Mammary epithelial cell (primary cell): ENCODE data around the gene TNRC6C.

Experiments used
- EZH2 ChIP-seq: IDR thresholded peaks from 2 replicates; pipeline ENCODE4 v1.6.1; 2012; ENCODE audit warnings: low read length, inconsistent platforms, borderline replicate concordance
- TF ChIP-seq, protein P1 (sequence below), 2 donors: IDR thresholded peaks in 1 of 2; conservative IDR thresholded peaks in 1 of 2; 2 replicates each; pipeline ENCODE4 v1.5.1; 2011 to 2012; ENCODE audit warnings: inconsistent platforms in 2 of 2, low read length in 2 of 2, mild to moderate bottlenecking in 2 of 2, control low read depth in 1 of 2, low read depth in 1 of 2; ENCODE audit not compliant: insufficient read depth in 1 of 2; ENCODE audit errors: extremely low read depth in 1 of 2

DNA sequence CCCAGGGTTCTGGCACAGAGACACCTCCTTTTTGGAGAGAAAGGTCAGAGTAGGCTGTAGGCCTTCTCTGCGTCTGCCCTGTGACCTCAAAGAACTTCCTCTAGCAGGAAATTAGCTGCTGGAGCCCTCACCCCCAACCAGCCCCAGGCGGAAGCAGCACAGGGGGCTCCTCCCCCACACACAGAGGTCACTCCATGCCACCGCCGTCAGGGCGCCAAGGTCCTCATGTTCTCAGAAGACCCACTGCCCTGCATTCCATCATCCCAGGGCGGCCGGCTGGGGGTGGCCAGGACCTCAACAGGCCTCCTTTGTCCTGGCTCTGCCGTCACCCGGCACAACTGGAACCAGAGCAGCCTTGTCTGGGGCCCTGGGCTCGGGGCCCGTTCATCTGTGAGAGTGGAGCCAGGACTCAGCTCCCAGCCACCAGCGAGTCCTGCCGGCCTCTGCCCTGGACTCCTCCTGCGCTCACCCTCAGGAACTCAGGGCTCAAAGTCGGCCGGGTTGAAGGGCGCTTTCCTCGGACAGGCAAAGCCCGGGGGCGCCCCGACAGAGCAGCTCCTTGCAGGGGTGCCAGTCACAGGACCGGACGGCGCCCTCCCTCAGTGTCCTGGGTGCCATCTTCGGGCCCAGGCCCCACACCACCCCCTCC, 168.9 kb downstream of the TNRC6C start:
- TF ChIP-seq, protein P1, sequence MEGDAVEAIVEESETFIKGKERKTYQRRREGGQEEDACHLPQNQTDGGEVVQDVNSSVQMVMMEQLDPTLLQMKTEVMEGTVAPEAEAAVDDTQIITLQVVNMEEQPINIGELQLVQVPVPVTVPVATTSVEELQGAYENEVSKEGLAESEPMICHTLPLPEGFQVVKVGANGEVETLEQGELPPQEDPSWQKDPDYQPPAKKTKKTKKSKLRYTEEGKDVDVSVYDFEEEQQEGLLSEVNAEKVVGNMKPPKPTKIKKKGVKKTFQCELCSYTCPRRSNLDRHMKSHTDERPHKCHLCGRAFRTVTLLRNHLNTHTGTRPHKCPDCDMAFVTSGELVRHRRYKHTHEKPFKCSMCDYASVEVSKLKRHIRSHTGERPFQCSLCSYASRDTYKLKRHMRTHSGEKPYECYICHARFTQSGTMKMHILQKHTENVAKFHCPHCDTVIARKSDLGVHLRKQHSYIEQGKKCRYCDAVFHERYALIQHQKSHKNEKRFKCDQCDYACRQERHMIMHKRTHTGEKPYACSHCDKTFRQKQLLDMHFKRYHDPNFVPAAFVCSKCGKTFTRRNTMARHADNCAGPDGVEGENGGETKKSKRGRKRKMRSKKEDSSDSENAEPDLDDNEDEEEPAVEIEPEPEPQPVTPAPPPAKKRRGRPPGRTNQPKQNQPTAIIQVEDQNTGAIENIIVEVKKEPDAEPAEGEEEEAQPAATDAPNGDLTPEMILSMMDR (conservative IDR thresholded peaks at IDR 0.05 in 1 of 2, IDR thresholded peaks at IDR 0.05 in 1 of 2; ENCODE audit: extremely low read depth in 1 of 2, insufficient read depth in 1 of 2, low read depth in 1 of 2, low read length in 2 of 2): no peak
- TF ChIP-seq EZH2: no peak
